A549 (cell line): ENCODE results near the gene AKR1C1.

ENCODE experiments used
- CEBPB ChIP-seq, 2 experiments: fragments of >200 bp in 1 of 2; sonication (Bioruptor Twin) in 1 of 2; formaldehyde crosslinking in 1 of 2; IDR thresholded peaks; 2 replicates each; pipeline ENCODE4 v1.6.1; 2012 to 2016
- CTCF ChIP-seq: fragments of >200 bp; sonication (Bioruptor Twin); formaldehyde crosslinking; IDR thresholded peaks from 3 replicates; pipeline ENCODE4 v1.5.1; 2016
- HDAC2 ChIP-seq: fragments of 200-600 bp; sonication (generic); IDR thresholded peaks from 2 replicates; pipeline ENCODE4 v1.6.1; 2016
- MAX ChIP-seq: IDR thresholded peaks from 2 replicates; pipeline ENCODE4 v1.6.1; 2012
- POLR2A ChIP-seq: IDR thresholded peaks from 2 replicates; pipeline ENCODE4 v1.6.1; 2012; ENCODE audit warnings: mild to moderate bottlenecking, low read length
- REST ChIP-seq: fragments of 200-600 bp; sonication (generic); IDR thresholded peaks from 2 replicates; pipeline ENCODE4 v1.6.1; 2016; ENCODE audit warnings: antibody characterized with exemption, mild to moderate bottlenecking, moderate library complexity
- ZNF302 ChIP-seq: fragments of 250-450 bp; sonication (Bioruptor Pico); IDR thresholded peaks from 2 replicates; pipeline ENCODE4 v1.9.0; 2021; ENCODE audit warnings: inconsistent platforms, mild to moderate bottlenecking, moderate library complexity

GRCh38 chr10:4934391-4934987 lies 28.7 kb upstream of the AKR1C1 start:
- TF ChIP-seq CTCF, result no peak
- TF ChIP-seq POLR2A, result no peak
- no peak for TF ChIP-seq MAX
- no peak for TF ChIP-seq HDAC2
- TF ChIP-seq CEBPB (IDR thresholded peaks at IDR 0.05), result no peak
- no peak for TF ChIP-seq ZNF302 (CRISPR knock-in tag)
- no peak for TF ChIP-seq REST
